Neural cell (in vitro differentiated cells): Measurements from ENCODE around the gene LRRC74A.
A peak's percentile ranks its signal among the peaks of the same experiment; 100 is the strongest.

Experiments used
- EP300 ChIP-seq: fragments of 450-650 bp; conservative IDR thresholded peaks from 2 replicates; pipeline ENCODE4 v1.6.1; 2014; ENCODE audit warnings: antibody characterized with exemption, mild to moderate bottlenecking, moderate library complexity; ENCODE audit not compliant: poor library complexity, severe bottlenecking
- EZH2 ChIP-seq: fragments of 200-600, 300-800 bp; shearing (Covaris generic), sonication (generic); IDR thresholded peaks from 2 replicates; pipeline ENCODE4 v1.6.1; 2014; ENCODE audit warnings: antibody characterized with exemption, low read length, borderline replicate concordance, mild to moderate bottlenecking; ENCODE audit not compliant: insufficient read depth, poor library complexity, severe bottlenecking
- POLR2AphosphoS5 ChIP-seq: IDR thresholded peaks from 2 replicates; pipeline ENCODE4 v1.6.1; 2012
- RAD21 ChIP-seq: fragments of 450-650 bp; conservative IDR thresholded peaks from 2 replicates; pipeline ENCODE4 v1.6.1; 2014; ENCODE audit warnings: antibody characterized with exemption, mild to moderate bottlenecking, moderate library complexity
- REST ChIP-seq: IDR thresholded peaks from 2 replicates; pipeline ENCODE4 v1.6.1; 2012; ENCODE audit warnings: borderline replicate concordance
- SMC3 ChIP-seq: fragments of 450-650 bp; conservative IDR thresholded peaks from 2 replicates; pipeline ENCODE4 v1.6.1; 2014; ENCODE audit warnings: antibody characterized with exemption, mild to moderate bottlenecking, moderate library complexity; ENCODE audit not compliant: poor library complexity
- TF ChIP-seq, protein P1 (sequence below): fragments of 450-650 bp; IDR thresholded peaks from 2 replicates; pipeline ENCODE4 v1.5.1; 2014; ENCODE audit warnings: antibody characterized with exemption, mild to moderate bottlenecking, moderate library complexity; ENCODE audit not compliant: poor library complexity, severe bottlenecking

GRCh38 chr14:76779221-76780057, 46.8 kb upstream of the LRRC74A start:
- no peak for TF ChIP-seq EZH2
- TF ChIP-seq, protein P1, sequence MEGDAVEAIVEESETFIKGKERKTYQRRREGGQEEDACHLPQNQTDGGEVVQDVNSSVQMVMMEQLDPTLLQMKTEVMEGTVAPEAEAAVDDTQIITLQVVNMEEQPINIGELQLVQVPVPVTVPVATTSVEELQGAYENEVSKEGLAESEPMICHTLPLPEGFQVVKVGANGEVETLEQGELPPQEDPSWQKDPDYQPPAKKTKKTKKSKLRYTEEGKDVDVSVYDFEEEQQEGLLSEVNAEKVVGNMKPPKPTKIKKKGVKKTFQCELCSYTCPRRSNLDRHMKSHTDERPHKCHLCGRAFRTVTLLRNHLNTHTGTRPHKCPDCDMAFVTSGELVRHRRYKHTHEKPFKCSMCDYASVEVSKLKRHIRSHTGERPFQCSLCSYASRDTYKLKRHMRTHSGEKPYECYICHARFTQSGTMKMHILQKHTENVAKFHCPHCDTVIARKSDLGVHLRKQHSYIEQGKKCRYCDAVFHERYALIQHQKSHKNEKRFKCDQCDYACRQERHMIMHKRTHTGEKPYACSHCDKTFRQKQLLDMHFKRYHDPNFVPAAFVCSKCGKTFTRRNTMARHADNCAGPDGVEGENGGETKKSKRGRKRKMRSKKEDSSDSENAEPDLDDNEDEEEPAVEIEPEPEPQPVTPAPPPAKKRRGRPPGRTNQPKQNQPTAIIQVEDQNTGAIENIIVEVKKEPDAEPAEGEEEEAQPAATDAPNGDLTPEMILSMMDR = no peak
- no peak for TF ChIP-seq REST
- no peak for TF ChIP-seq SMC3
- no peak for TF ChIP-seq RAD21
- no peak for TF ChIP-seq EP300
- TF ChIP-seq POLR2AphosphoS5 = peak; percentile 9
